ENCODE results near the gene ERICH6B. TPM values are rescaled to one million over a fixed set of nuclear protein-coding genes. Genes with fewer than 3 reads are reported as not detected.

The ERICH6B gene
- total and polyA plus RNA-seq, 2 of the 8 experiments (the other 6 are each of a cell fraction or from before 2014, with no cell fraction given), result not detected

DNA sequence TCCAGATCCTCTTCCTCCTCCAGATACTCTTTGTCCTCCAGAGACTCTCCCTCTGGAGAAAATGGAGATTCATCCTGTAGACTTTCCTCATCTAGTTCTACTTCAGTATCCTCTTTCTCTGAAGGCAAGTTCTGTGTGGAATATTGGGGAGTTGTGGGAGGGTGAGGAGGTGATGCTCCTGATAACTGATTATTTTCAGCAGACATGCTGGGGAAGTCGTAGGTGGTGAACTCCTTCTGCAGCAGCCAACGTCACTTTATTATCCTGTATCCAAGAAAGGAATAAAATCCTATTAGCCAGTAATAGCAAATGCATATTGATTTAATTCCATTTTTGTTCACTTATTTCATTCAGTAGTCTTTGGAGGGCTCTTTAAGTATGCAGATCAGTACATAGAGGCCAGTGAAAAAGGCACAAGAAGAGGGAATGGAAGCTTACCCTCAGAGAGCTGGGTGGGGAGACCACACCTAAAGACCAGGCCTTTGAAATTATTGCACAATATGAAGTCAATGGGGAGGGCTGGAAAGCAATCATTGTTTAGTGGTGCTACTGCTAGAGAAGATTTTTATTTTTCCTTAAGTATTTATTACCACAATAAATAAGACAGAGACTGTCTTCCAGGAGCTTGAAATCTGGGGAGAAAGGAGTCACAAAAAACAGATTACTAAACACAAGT, 18.6 kb downstream of the ERICH6B start:
- Histone ChIP-seq H3K27me3 (replicated peaks in 1 of 4; ENCODE audit: control insufficient read depth in 3 of 4, extremely low read depth in 1 of 4, insufficient read depth in 3 of 4, low read length in 3 of 4) (no peaks in the 10 kb centered on the region), H3K23me2 (ENCODE audit: low read depth, low read length) (no peaks in the 10 kb centered on the region; the same call in 1 of the 2 replicates), H4K8ac (ENCODE audit: extremely low read depth, insufficient read depth, low read length) (no peak overlapping the region), H4K5ac (ENCODE audit: insufficient read length, low read depth, low read length) (no peak overlapping the region), H3K27ac (ENCODE audit: low read depth, low read length) (no peak overlapping the region), H3K9ac (replicated peaks in 1 of 4; ENCODE audit: extremely low read depth in 1 of 4, low read depth in 3 of 4, low read length in 3 of 4) (no peak overlapping the region), H2BK12ac (ENCODE audit: low read depth, low read length) (no peak overlapping the region), H2AK5ac (ENCODE audit: low read depth, low read length) (no peak overlapping the region), H3K4me3 (ENCODE audit: extremely low read depth in 1 of 4, insufficient read depth in 2 of 4, low read depth in 3 of 4, low read length in 4 of 4) (no peak overlapping the region), H3K14ac (ENCODE audit: insufficient read length) (no peak overlapping the region), H3K36me3 (ENCODE audit: control insufficient read depth in 2 of 4, insufficient read depth in 4 of 4, low read length in 3 of 4) (no peaks in the 10 kb centered on the region), H4K91ac (replicated peaks; ENCODE audit: insufficient read length, low read length) (no peak overlapping the region), H3K56ac (replicated peaks; ENCODE audit: insufficient read length, low read depth, low read length) (no peak overlapping the region), H2BK120ac (replicated peaks; ENCODE audit: low read depth, low read length) (no peak overlapping the region), H3K23ac (ENCODE audit: insufficient read length) (no peak overlapping the region), H3K18ac (ENCODE audit: extremely low read depth, low read length) (no peak overlapping the region), H2BK5ac (ENCODE audit: low read depth, low read length) (no peak overlapping the region), H3K9me3 (ENCODE audit: insufficient read depth in 2 of 2, low read depth in 1 of 2, low read length in 1 of 2) (no peaks in the 10 kb centered on the region), H3K4me1 (replicated peaks in 1 of 4; ENCODE audit: control insufficient read depth in 3 of 4, insufficient read depth in 4 of 4, low read length in 3 of 4) (no peaks in the 10 kb centered on the region), H4K20me1 (replicated peaks in 1 of 2; ENCODE audit: control insufficient read depth in 1 of 2, insufficient read depth in 2 of 2, low read length in 2 of 2) (no peaks in the 10 kb centered on the region), H3K79me2 (ENCODE audit: control insufficient read depth in 1 of 2, insufficient read depth in 2 of 2, low read length in 2 of 2) (no peaks in the 10 kb centered on the region), H3K4ac (replicated peaks; ENCODE audit: insufficient read length, low read depth, low read length) (no peak overlapping the region), H2BK15ac (ENCODE audit: low read length) (no peak overlapping the region), H3K79me1 (ENCODE audit: low read depth, low read length) (no peaks in the 10 kb centered on the region), H2AFZ (ENCODE audit: low read length) (no peak overlapping the region), H2BK20ac (ENCODE audit: low read length) (no peak overlapping the region), H3K4me2 (ENCODE audit: insufficient read depth in 1 of 2, low read depth in 2 of 2, low read length in 2 of 2) (no peak overlapping the region)
- DNase-seq (ENCODE audit: low read depth in 1 of 2, low spot score in 2 of 2) (no peak), FAIRE-seq (no peak)
- 93% methylated on average over 2 of the region's 2 CpGs; no CpG with 5 or more reads in 1 of the 2 experiments for WGBS, 2 experiments (ENCODE audit: extremely low coverage in 1 of 2, insufficient coverage in 1 of 2, insufficient read length in 1 of 2, insufficient replicate concordance in 2 of 2, low coverage in 1 of 2, low lambda C conversion rate in 2 of 2, missing lambda C conversion rate in 1 of 2)
- TF ChIP-seq SIRT6 (IDR thresholded peaks at IDR 0.05; ENCODE audit: low read length) (no peak), RBBP5 (IDR thresholded peaks at IDR 0.05; ENCODE audit: borderline replicate concordance, low read depth, low read length) (no peak), POLR2AphosphoS5 (IDR thresholded peaks at IDR 0.05; ENCODE audit: low read depth, low read length) (no peak), SAP30 (IDR thresholded peaks at IDR 0.05; ENCODE audit: insufficient read depth, insufficient replicate concordance, low read length) (no peak)
- TF ChIP-seq, protein P1, sequence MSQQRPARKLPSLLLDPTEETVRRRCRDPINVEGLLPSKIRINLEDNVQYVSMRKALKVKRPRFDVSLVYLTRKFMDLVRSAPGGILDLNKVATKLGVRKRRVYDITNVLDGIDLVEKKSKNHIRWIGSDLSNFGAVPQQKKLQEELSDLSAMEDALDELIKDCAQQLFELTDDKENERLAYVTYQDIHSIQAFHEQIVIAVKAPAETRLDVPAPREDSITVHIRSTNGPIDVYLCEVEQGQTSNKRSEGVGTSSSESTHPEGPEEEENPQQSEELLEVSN (IDR thresholded peaks at IDR 0.05), result no peak
- ChIA-PET POLR2A (ENCODE audit: partially characterized antibody) (no interaction called here), CTCF (ENCODE audit: partially characterized antibody) (interaction anchor here (0.8 kb wide), 1 partner anchor 18 kb away, joined by 3 read pairs; no protein-coding TSS in a partner anchor)
